Lower leg skin (tissue), 3 donors: Measurements from ENCODE around the gene GNAI2.

Experiments used
- POLR2A ChIP-seq, 2 donors: fragments of 450-650 bp; IDR thresholded peaks; one replicate each; pipeline ENCODE4 v1.6.1; 2016 to 2017; ENCODE audit warnings: antibody characterized with exemption in 2 of 2, mild to moderate bottlenecking in 1 of 2, moderate library complexity in 1 of 2
- TF ChIP-seq, protein P1 (sequence below), 3 donors: fragments of 450-650 bp; IDR thresholded peaks; one replicate each; pipeline ENCODE4 v1.5.1; 2016; ENCODE audit warnings: antibody characterized with exemption in 3 of 3, mild to moderate bottlenecking in 3 of 3, moderate library complexity in 2 of 3

DNA sequence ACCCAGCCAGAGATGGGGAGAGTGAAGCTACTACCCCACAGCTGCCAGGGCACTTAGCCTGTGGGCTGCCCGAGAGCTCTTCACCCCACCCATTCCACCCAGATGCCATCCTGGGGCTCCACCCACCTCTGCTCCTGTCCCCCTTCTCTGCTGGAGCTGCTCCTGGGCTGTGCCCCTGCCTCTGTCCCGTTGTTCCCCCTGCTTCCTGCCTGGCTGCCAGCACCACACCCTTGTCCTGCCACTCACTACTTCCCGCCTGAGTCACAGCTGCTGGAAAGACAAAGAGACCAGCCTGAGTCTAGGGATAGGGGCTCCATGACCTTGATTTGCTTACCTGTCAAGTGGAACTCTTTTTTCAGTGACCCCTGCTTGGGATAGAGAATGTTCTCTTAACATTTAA, 12.4 kb downstream of the GNAI2 start:
- TF ChIP-seq, protein P1, sequence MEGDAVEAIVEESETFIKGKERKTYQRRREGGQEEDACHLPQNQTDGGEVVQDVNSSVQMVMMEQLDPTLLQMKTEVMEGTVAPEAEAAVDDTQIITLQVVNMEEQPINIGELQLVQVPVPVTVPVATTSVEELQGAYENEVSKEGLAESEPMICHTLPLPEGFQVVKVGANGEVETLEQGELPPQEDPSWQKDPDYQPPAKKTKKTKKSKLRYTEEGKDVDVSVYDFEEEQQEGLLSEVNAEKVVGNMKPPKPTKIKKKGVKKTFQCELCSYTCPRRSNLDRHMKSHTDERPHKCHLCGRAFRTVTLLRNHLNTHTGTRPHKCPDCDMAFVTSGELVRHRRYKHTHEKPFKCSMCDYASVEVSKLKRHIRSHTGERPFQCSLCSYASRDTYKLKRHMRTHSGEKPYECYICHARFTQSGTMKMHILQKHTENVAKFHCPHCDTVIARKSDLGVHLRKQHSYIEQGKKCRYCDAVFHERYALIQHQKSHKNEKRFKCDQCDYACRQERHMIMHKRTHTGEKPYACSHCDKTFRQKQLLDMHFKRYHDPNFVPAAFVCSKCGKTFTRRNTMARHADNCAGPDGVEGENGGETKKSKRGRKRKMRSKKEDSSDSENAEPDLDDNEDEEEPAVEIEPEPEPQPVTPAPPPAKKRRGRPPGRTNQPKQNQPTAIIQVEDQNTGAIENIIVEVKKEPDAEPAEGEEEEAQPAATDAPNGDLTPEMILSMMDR (IDR thresholded peaks at IDR 0.05): no peak
- no peak for TF ChIP-seq POLR2A (IDR thresholded peaks at IDR 0.05)
